ENCODE measurements around the gene EXOSC10.
"Not testable (repeated sequence)": the region's sequence is repeated elsewhere in the genome, so short reads cannot be mapped to it uniquely, and the experiment has no call there.

Gene EXOSC10

GRCh38 chr1:11080931-11081330 is 18.7 kb downstream of the EXOSC10 start:
- H3K4me3 ChIP-seq (ENCODE audit: low read depth, low read length): no peak overlapping the region
- TF ChIP-seq CTCF (IDR thresholded peaks at IDR 0.05; ENCODE audit: low read depth, low read length): no peak

GRCh38 chr1:11078631-11079030 is 21.0 kb downstream of the EXOSC10 start:
- TF ChIP-seq CTCF (IDR thresholded peaks at IDR 0.05; ENCODE audit: low read depth, low read length): no peak
- H3K4me3 ChIP-seq (ENCODE audit: low read depth, low read length): no peak overlapping the region

- H3K4me3 ChIP-seq (ENCODE audit: low read depth, low read length): not testable (repeated sequence)
Measured at GRCh38 chr1:11073398-11073797, 26.3 kb downstream of the EXOSC10 start.

- no peak for TF ChIP-seq CTCF (IDR thresholded peaks at IDR 0.05; ENCODE audit: low read depth, low read length)
- H3K4me3 ChIP-seq (ENCODE audit: low read depth, low read length): no peak overlapping the region
Measured at GRCh38 chr1:11072216-11072917, 27.3 kb downstream of the EXOSC10 start.

GRCh38 chr1:11071463-11072215 is 28.0 kb downstream of the EXOSC10 start:
- H3K4me3 ChIP-seq (ENCODE audit: low read depth, low read length): no peak overlapping the region
- no peak for TF ChIP-seq CTCF (IDR thresholded peaks at IDR 0.05; ENCODE audit: low read depth, low read length)

- no peak for TF ChIP-seq CTCF (IDR thresholded peaks at IDR 0.05; ENCODE audit: low read depth, low read length)
- no peak overlapping the region for H3K4me3 ChIP-seq (ENCODE audit: low read depth, low read length)
Measured at GRCh38 chr1:11070876-11071275, 28.8 kb downstream of the EXOSC10 start.

- H3K4me3 ChIP-seq (ENCODE audit: low read depth, low read length): no peak overlapping the region
- no peak for TF ChIP-seq CTCF (IDR thresholded peaks at IDR 0.05; ENCODE audit: low read depth, low read length)
Measured at GRCh38 chr1:11068600-11069473, 30.8 kb downstream of the EXOSC10 start.
